ENCODE data around the gene MYLK. TPM values are rescaled to one million over a fixed set of nuclear protein-coding genes. Genes with fewer than 3 reads are reported as not detected.

Gene MYLK
- total RNA-seq, 2 donors from 2014 or later: 30.5 to 85.1 TPM

GRCh38 chr3:123920383-123920782, 36.3 kb upstream of the MYLK start:
- peaks cover 0 to 28% of the 10 kb centered on the region in 2 donors for H3K9me3 ChIP-seq
- DNase-seq (ENCODE audit: low spot score): no peak
- H3K4me1 ChIP-seq: no peaks in the 10 kb centered on the region
- no peak for TF ChIP-seq CTCF (IDR thresholded peaks at IDR 0.05)
- no peaks in the 10 kb centered on the region for H3K36me3 ChIP-seq
- no peak overlapping the region for H3K27ac ChIP-seq
- no peaks in the 10 kb centered on the region for H3K27me3 ChIP-seq
- H3K4me3 ChIP-seq: no peak overlapping the region

- no peaks in the 10 kb centered on the region for H3K27me3 ChIP-seq
- no peak overlapping the region for H3K4me3 ChIP-seq
- no peak for TF ChIP-seq CTCF (IDR thresholded peaks at IDR 0.05)
- H3K36me3 ChIP-seq: no peaks in the 10 kb centered on the region
- peaks cover 0 to 28% of the 10 kb centered on the region in 2 donors for H3K9me3 ChIP-seq
- H3K27ac ChIP-seq: no peak overlapping the region
- no peaks in the 10 kb centered on the region for H3K4me1 ChIP-seq
- DNase-seq (ENCODE audit: low spot score): no peak
Measured at GRCh38 chr3:123919353-123919752, 35.2 kb upstream of the MYLK start.

- Histone ChIP-seq H3K27me3 (no peaks in the 10 kb centered on the region), H3K4me1 (no peaks in the 10 kb centered on the region), H3K36me3 (no peaks in the 10 kb centered on the region), H3K4me3 (no peak overlapping the region), H3K27ac (no peak overlapping the region), H3K9me3 (peaks cover 0 to under 1% of the 10 kb centered on the region in 2 donors)
- TF ChIP-seq CTCF (IDR thresholded peaks at IDR 0.05): no peak
- no peak for DNase-seq (ENCODE audit: low spot score)
Measured at GRCh38 chr3:123914829-123915228, 30.7 kb upstream of the MYLK start.

GRCh38 chr3:123909785-123910184, 25.7 kb upstream of the MYLK start:
- TF ChIP-seq CTCF (IDR thresholded peaks at IDR 0.05): no peak

GRCh38 chr3:123907720-123908119, 23.6 kb upstream of the MYLK start:
- H3K4me3 ChIP-seq: no peak overlapping the region
- no peaks in the 10 kb centered on the region for H3K27me3 ChIP-seq
- DNase-seq (ENCODE audit: low spot score): no peak
- no peak overlapping the region for H3K27ac ChIP-seq
- H3K4me1 ChIP-seq: no peaks in the 10 kb centered on the region
- H3K36me3 ChIP-seq: no peaks in the 10 kb centered on the region
- TF ChIP-seq CTCF (IDR thresholded peaks at IDR 0.05): no peak
- H3K9me3 ChIP-seq: no peaks in the 10 kb centered on the region

More at GRCh38 chr3:123909785-123910184, 25.7 kb upstream of the MYLK start:
- no peaks in the 10 kb centered on the region for H3K27me3 ChIP-seq
- no peaks in the 10 kb centered on the region for H3K36me3 ChIP-seq
- H3K27ac ChIP-seq: no peak overlapping the region
- H3K4me3 ChIP-seq: no peak overlapping the region
- H3K4me1 ChIP-seq: no peaks in the 10 kb centered on the region
- no peak for DNase-seq (ENCODE audit: low spot score)
- H3K9me3 ChIP-seq: no peaks in the 10 kb centered on the region

GRCh38 chr3:123899300-123899865, 15.3 kb upstream of the MYLK start:
- Histone ChIP-seq H3K4me3 (no peak overlapping the region), H3K27ac (no peak overlapping the region), H3K9me3 (no peaks in the 10 kb centered on the region), H3K4me1 (no peaks in the 10 kb centered on the region), H3K36me3 (no peaks in the 10 kb centered on the region), H3K27me3 (no peaks in the 10 kb centered on the region)
- no peak for TF ChIP-seq CTCF (IDR thresholded peaks at IDR 0.05)
- DNase-seq (ENCODE audit: low spot score): no peak
